T-helper 2 cell (primary cell): ENCODE measurements around the gene PPIF.
A peak's percentile ranks its signal among the peaks of the same experiment; 100 is the strongest.

Source experiments
- DNase-seq, 5 experiments: peaks; one replicate each; pipeline versions ENCODE4 v3.0.0 to v3.0.0-alpha.2; 2012 to 2022
- total RNA-seq, 2 donors: gene quantifications; one replicate each; lab custom pipeline; 2026; lab: John Stamatoyannopoulos, UW

The PPIF gene
- 42.3 to 66.4 reads per million in 2 donors for total RNA-seq

- DNase-seq, result peak; percentile 87 to 94 (median 89)
Measured at GRCh38 chr10:79347226-79347893, at the start of gene PPIF. PPIF (plus strand) TSS chr10:79347469; CDS start chr10:79347549, 80 bp downstream.

- DNase-seq, result peak in 1 of 5 experiments; percentile 26
Measured at GRCh38 chr10:79298403-79299244, 48.6 kb upstream of the PPIF start.

DNA sequence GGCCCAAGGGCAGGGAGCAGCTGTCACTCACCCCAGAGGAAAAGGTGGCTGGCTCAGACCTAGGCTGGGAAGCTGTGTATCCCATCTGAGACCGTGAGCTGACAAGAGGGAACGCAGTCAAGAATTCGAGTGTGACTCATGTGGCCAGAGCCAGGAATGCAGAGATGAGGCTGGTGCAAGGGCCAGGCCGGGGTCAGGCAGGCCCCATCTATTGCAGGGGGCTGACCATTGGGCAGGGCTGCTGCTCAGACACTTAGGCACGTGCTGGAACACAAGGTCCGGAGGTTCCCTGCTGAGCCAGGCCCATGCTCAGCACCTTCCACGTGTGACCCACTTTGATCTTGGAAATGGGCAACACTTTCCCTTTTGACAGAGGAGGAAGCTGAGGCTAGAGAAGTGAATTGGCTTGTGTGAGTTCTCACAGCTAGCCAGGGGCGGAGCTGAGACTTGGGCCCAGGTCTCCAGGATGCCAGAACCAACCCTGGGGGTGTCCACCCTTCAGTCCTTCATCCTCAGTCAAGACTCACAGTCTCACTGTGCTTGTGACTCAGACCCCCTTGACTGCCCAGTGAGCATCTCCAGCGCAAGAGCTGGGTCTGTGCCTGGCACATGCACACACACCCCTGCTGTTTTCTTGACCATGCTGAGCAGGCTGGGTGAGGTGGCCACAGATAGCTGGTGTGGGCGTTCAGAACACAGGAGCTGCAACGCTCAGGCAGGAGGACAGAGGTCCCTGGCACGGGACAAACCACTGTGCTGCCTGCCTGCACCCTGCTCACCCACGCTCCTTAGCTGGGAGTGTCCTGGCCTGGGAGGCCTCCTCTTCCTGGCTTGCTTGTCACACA is 47.6 kb upstream of the PPIF start:
- no peak for DNase-seq

GRCh38 chr10:79300711-79301110 is 46.6 kb upstream of the PPIF start:
- no peak for DNase-seq

DNA sequence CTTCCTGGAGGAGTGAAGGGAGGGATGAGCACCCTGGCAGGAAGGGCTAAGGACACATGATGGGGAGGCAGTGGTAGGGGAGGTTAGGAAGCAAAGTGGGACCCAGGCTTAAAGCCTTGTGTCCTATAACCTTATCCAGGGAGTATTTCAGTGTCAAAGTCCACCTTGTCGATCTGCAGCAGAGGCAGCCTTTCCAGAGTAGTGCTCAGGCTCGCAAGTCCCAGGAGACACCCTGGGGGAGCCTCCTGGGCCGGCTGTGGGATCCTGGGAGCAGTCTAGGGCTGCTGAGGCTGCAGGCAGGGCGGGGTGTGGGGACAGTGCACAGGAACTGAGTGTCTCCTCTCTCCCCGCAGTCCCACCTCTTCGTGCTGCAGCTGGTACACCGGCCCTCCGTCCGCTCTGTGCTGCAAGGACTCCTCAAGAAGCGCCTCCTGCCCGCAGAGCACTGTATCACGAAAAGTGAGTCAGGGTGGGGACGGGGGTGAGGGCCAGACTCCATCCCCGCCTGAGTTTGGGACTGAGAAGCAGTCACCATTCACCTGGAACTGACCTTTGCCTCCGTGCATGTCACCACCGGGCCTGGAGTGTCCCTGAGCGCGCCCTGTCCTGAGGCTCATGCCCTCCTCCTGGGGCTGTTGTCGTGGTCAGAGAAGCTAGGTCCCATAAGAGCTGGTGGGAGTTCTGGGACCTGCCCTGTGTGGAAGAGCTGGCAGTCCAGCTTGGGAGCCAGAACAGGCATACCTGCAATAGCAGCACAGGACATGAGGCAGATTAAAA is 45.3 kb upstream of the PPIF start:
- no peak for DNase-seq

GRCh38 chr10:79303631-79304478 is 43.4 kb upstream of the PPIF start:
- no peak for DNase-seq

DNA sequence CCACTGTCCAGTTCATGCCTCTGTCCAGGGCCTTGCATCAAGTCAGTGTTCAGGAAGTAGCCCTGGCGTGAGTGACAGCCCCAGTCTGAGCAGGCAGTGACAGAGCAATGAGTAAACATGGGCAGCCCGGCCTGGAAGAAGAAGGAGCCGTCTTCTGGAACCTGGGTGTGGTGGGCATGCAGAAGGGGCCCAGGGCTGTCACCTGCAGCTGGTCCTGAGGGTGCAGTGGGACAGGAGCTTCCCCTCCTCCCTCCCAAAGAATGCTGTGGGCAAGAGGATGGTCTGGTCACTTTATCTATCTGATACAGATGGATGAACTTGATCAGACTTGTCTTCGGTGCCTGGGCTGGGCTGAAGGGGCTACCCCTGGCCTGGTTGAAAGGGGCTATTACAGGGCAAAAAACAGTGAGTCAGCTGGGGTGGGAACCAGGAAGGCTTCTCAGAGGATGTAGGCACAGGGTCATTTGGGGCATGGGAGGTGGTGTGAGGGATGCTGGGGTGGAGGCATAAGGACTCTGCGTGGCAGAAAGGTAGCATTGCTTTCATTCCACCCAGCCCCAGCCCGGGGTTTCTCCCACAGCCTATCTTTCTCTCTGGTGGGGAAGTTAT is 42.7 kb upstream of the PPIF start:
- no peak for DNase-seq

GRCh38 chr10:79305515-79305914 is 41.8 kb upstream of the PPIF start:
- no peak for DNase-seq

DNA sequence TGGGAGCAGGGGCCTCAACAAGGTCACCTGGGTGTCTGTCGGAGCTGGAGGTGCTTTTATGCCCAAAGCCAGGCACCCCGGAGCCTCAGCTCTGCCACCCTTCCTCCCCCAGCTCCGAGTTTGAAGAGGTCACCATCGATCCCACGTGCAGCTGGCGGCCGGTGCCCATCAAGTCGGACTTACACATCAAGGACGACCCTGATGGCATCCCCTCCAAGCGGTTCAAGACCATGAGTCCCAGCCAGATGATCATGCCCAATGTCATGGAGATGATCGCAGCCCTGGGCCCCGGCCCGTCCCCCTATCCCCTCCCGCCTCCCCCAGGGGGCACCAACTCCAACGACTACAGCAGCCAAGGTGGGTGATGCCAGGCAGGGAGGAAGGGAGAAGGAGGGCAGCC is 41.3 kb upstream of the PPIF start:
- no peak for DNase-seq

- DNase-seq, result no peak
Measured at GRCh38 chr10:79306644-79307220, 40.5 kb upstream of the PPIF start.

- no peak for DNase-seq
Measured at GRCh38 chr10:79308016-79308415, 39.3 kb upstream of the PPIF start.

GRCh38 chr10:79308969-79309665 is 38.2 kb upstream of the PPIF start:
- DNase-seq, result no peak

DNA sequence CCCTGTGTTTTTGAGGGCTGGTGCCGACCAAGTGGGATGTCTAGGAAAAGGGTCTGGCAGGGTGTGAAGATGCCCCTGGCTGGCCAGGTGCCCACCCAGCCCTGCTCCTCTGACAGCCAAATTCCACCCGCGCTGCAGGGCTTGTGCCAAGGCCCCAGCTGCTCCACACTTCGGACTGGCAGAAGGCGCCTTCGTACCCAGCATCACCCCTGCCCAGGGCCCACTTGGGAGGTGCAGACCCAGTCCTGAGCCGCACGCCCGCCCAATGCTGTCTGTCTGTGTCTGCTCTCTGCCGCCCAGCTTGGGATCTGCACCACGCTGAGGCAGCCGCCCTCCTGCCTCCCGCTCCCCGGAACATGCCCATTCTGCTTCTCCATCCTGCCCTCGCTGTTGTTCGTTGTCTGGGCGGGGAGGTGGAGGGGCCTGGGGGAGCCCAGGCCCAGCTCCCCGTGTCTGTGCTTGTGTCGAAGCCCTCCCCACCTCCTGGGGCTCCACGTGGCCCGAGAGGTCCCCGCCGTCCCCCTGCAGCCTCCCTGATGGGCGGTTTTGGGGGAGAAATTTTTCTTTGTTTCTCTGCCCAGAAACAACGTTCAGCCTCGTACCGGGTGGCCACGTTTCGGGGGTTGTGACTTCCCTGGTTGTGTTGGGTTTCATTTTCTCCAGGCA is 36.9 kb upstream of the PPIF start:
- no peak for DNase-seq

- DNase-seq, result no peak
Measured at GRCh38 chr10:79310911-79311573, 36.2 kb upstream of the PPIF start.

GRCh38 chr10:79311581-79312407 is 35.5 kb upstream of the PPIF start:
- no peak for DNase-seq

DNA sequence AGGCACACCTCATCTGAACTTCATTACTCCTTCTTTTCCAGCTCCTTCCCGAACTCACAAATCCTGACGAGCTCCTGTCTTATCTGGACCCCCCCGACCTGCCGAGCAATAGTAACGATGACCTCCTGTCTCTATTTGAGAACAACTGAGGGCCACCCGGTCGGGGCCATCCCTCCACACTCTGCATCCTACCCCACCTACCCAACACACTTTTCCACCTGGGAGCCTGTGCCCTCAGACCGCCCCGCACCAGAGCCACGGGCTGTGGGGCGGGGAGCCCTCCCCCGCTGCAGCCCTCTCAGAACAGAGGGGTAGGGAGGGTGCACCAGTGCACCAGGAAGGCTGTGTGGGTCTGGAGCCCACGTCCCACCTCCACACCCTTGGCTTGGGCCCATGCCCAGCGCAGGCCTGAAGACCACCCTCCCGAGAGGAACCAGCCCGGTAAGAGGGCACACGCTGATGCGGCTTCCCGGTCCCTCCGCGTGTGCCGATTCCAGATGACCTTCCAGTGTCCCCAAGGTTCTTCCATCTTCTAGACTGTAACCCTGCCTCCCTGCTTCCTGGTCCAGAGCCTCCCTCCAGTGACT is 34.6 kb upstream of the PPIF start:
- DNase-seq, result no peak

- no peak for DNase-seq
Measured at GRCh38 chr10:79313320-79313719, 33.9 kb upstream of the PPIF start.
